Fibroblast of peridontal ligament (primary cell): ENCODE measurements around the gene LAMA1.
A peak's percentile ranks its signal among the peaks of the same experiment; 100 is the strongest.
"Not testable (repeated sequence)": the region's sequence is repeated elsewhere in the genome, so short reads cannot be mapped to it uniquely, and the experiment has no call there.

Experiments
- DNase-seq: peaks from one replicate; pipeline ENCODE4 v3.0.0-alpha.2; 2010; ENCODE audit errors: extremely low read depth

The LAMA1 gene

GRCh38 chr18:7117390-7118355, at the start of gene LAMA1:
Gene LAMA1 (minus strand): TSS chr18:7117797. CDS start chr18:7117720, 77 bp downstream.
- DNase-seq = no peak

GRCh38 chr18:7165846-7166393, 48.3 kb upstream of the LAMA1 start:
- DNase-seq = no peak

GRCh38 chr18:7164323-7165004, 46.9 kb upstream of the LAMA1 start:
- DNase-seq = peak; percentile 5

GRCh38 chr18:7158216-7158615, 40.6 kb upstream of the LAMA1 start:
- peak; percentile 11 for DNase-seq

GRCh38 chr18:7157760-7158159, 40.2 kb upstream of the LAMA1 start:
- DNase-seq = no peak

- DNase-seq = no peak
These were observed 38.3 kb upstream of the LAMA1 start for GRCh38 chr18:7155887-7156286.

GRCh38 chr18:7155092-7155491, 37.5 kb upstream of the LAMA1 start:
- no peak for DNase-seq

- no peak for DNase-seq
These were observed 34.8 kb upstream of the LAMA1 start for GRCh38 chr18:7152440-7152839.

GRCh38 chr18:7147399-7147798, 29.8 kb upstream of the LAMA1 start:
- DNase-seq = no peak

GRCh38 chr18:7146067-7146466, 28.5 kb upstream of the LAMA1 start:
- no peak for DNase-seq

- DNase-seq = not testable (repeated sequence)
These were observed 27.3 kb upstream of the LAMA1 start for GRCh38 chr18:7144921-7145320.

GRCh38 chr18:7141287-7141686, 23.7 kb upstream of the LAMA1 start:
- DNase-seq = no peak

- no peak for DNase-seq
These were observed 21.8 kb upstream of the LAMA1 start for GRCh38 chr18:7139409-7139808.

GRCh38 chr18:7133181-7133580, 15.6 kb upstream of the LAMA1 start:
- DNase-seq = peak; percentile 8

GRCh38 chr18:7132356-7133150, 15.0 kb upstream of the LAMA1 start:
- DNase-seq = no peak

- no peak for DNase-seq
These were observed 4.8 kb upstream of the LAMA1 start for GRCh38 chr18:7122376-7122775.

GRCh38 chr18:7116792-7117389, 706 bp downstream of the LAMA1 start:
- DNase-seq = no peak

GRCh38 chr18:7116001-7116730, 1.4 kb downstream of the LAMA1 start:
- peak; percentile 16 for DNase-seq

GRCh38 chr18:7112936-7113335, 4.7 kb downstream of the LAMA1 start:
- no peak for DNase-seq

- DNase-seq = no peak
These were observed 6.5 kb downstream of the LAMA1 start for GRCh38 chr18:7111134-7111533.

- DNase-seq = no peak
These were observed 11.7 kb downstream of the LAMA1 start for GRCh38 chr18:7105943-7106342.
